DLD1 (cell line): ENCODE data around the gene RRBP1.

Experiments used
- in situ Hi-C: cut with HindIII; loops from 2 replicates; pipeline ENCODE4 v1.10.0; 2017; ENCODE audit warnings: low sequenced_read_pairs

RRBP1 gene, protein sequence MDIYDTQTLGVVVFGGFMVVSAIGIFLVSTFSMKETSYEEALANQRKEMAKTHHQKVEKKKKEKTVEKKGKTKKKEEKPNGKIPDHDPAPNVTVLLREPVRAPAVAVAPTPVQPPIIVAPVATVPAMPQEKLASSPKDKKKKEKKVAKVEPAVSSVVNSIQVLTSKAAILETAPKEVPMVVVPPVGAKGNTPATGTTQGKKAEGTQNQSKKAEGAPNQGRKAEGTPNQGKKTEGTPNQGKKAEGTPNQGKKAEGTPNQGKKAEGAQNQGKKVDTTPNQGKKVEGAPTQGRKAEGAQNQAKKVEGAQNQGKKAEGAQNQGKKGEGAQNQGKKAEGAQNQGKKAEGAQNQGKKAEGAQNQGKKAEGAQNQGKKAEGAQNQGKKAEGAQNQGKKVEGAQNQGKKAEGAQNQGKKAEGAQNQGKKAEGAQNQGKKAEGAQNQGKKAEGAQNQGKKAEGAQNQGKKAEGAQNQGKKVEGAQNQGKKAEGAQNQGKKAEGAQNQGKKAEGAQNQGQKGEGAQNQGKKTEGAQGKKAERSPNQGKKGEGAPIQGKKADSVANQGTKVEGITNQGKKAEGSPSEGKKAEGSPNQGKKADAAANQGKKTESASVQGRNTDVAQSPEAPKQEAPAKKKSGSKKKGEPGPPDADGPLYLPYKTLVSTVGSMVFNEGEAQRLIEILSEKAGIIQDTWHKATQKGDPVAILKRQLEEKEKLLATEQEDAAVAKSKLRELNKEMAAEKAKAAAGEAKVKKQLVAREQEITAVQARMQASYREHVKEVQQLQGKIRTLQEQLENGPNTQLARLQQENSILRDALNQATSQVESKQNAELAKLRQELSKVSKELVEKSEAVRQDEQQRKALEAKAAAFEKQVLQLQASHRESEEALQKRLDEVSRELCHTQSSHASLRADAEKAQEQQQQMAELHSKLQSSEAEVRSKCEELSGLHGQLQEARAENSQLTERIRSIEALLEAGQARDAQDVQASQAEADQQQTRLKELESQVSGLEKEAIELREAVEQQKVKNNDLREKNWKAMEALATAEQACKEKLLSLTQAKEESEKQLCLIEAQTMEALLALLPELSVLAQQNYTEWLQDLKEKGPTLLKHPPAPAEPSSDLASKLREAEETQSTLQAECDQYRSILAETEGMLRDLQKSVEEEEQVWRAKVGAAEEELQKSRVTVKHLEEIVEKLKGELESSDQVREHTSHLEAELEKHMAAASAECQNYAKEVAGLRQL (N-terminal part only)

DNA sequence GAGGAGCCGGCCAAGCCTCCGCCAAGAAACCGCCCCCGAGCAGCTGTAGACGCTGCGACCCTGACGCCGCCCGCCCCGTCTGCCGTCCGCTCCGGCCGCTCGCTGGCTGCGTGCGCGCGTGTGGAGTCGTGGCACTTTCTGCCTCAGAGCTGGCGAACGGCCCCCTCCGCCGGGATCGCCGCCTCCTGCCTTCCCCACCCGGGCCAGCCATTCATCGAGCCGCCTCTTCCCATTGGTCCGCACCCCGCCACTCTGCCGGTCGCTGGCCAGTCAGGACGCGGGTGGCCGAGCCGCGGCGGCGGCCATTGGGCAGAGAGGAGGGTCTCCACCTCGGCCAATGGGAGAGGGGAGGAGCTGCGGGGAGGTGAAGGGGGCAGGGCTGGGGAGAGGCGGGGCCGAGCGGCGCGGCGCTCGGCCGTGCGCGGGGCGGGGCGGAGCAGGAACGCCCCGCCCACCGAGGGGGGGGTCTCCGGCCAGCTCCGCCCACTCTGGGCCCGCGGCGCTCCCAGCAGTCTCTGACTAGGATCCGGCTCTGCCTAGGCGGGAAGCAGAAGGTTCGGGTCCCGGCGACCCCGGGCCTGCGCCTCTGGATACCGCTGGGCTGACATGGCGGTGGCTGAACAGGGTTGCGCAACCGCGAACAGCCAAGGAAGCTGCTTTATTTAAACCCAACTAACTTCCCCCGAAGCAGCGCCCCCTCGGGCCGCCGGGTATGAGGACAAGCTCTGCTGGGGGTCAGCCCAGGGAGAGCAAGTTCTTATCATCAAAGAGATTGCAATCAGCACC, at the start of gene RRBP1:
Gene RRBP1, minus strand, starts transcription at position 140 of the 786 bp plus-strand sequence. CDS start 21,735 bp downstream, outside the sequence.
- in situ Hi-C loops: no loop called here

DNA sequence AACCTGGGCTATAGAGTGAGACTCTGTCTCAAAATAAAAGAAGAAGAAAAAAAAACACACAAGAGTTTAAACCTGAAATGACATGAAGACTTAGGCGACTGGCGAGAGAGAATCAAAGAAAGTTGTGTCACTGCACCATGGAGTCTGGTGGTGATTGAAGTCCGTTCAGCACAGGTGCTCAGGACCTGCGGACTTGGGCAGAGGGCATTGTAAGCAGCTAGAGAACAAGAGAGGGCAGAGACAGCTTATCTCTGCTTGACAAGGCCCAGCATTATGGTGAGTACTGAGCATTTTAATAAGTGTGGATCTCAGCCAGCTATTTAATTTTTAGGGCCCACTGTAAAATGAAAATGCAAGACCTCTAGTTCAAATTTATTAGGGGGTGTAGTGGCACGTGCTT, 49.2 kb upstream of the RRBP1 start:
- in situ Hi-C loops: no loop called here

DNA sequence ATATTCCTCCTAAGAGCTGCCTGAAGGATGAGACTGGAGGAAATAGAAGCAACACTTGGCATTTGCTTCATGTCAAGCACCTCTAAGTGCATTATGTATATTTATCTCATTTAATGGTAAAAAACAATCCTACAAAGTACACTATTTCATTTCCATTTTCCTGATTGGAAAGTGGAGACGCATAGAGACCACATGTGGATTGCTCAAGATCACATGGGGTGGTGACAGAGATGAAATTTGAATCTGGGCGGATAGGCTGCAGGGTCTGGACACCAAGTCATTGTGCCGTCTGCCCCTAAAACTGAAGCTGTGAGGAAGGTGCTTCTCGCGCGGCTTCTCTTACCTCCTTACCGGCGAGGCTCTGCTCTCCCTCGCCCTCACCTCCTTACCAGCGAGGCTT, 48.0 kb upstream of the RRBP1 start:
- in situ Hi-C loops: no loop called here

DNA sequence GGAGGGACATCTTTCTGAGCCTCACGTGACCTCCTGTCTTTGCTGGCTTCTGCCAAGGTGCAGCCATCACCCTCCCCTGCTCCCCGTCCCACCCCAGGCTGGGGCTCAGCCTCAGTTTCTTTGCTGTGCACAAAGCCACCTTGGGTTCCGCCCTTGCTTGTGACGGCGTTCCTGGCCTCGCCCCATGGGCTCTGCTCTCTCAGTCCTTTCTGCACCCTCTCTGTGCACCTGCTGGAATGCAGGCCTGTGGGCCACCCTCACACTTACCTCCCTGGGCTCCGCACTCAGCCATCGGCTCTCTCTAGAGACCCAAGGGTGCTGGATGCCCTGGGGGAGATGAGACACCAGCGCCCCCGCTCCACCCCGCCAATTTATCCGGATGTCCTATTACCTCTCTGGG, 46.0 kb upstream of the RRBP1 start:
- in situ Hi-C loops: no loop called here

DNA sequence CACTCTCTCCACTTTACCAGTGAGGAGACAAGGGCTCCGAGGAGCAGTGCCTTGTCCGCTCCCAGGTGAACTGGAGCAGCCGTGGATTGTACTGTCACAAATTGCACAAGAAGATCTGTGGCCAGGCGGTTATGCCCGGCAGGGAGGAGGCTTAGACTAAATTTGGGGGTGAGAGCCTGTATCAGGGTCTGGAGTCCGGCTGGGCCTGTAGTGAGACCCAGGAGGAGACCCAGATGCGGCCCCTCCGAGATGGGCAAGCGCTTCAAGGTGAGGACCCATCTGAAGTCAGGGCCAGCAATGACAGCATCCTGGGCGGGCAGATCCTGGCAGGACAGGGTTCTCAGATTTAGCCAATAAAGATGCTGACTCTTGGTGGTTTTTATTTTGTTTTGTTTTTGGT, 45.3 kb upstream of the RRBP1 start:
- in situ Hi-C loops: no loop called here

DNA sequence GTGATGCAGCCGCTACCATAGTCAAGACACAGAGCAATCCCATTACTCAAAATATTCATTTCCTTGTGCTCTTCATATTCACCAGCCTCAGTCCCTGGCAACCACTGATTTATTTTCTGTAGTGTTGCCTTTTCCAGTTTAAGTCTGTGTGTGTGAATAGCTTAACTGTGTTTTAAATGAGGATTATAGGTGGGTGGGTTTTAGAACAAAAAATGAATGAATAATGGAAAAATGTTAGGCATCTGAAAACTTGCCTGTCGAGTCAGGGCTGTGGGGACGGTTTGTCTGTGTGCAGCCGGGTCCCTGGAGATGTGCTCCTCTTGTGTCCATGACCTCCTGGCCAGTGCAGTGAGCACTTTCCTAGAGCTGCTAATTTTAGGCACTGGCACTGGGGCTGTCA, 44.9 kb upstream of the RRBP1 start:
- in situ Hi-C loops: no loop called here

DNA sequence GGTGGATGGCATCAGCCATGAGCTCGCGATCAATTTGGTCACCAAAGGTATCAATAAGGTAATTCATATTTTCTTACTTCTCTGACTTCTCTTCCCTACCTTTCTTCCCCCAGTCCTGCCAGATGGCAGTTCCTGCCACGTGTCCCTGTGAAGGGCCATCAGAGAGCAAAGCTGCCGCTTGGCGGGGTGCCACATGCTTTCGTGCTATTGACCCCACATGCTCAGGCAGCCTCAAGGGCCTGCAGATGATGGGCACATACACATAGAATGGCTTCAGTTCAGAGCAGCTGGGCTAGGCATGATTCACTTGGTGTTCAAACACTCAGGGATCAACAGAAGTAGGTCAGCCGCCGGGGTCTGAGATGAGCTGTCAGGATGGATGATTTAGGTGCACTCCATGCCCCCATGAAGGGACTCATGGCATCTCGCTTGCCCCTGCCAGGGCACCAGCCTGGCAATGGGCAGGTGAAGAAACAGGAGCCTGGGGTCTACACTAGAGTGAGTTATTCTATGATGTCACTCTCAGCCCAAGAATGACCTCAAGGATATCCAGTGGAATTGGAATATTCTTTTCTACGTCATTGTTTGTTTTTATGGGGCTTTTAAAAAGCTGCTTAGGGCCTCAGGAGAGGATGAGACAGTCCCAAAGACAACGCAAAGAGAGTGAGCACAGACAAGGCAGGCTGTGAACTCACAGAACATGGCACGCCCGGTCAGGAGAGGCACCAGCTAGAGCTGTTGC, 43.2 kb upstream of the RRBP1 start:
- in situ Hi-C loops: no loop called here

DNA sequence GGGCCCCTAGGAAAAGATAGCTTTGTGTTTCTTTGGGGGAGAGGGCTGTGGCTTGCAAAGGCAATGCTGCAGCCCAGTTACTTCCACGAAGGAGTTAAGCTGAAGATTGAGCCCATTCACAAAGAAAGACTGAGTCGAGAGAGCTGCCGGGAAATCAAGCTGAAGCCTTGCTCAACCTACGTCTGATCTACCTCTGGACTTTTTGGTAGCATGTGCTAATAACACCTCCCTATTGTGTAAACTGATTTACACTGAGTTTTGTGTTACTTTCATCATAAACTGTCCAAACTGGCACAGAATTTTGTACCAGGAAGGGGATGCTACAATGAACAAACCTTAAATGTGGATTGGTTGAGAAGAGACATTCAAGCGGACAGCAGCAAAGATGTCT, 41.3 kb upstream of the RRBP1 start:
- in situ Hi-C loops: no loop called here

DNA sequence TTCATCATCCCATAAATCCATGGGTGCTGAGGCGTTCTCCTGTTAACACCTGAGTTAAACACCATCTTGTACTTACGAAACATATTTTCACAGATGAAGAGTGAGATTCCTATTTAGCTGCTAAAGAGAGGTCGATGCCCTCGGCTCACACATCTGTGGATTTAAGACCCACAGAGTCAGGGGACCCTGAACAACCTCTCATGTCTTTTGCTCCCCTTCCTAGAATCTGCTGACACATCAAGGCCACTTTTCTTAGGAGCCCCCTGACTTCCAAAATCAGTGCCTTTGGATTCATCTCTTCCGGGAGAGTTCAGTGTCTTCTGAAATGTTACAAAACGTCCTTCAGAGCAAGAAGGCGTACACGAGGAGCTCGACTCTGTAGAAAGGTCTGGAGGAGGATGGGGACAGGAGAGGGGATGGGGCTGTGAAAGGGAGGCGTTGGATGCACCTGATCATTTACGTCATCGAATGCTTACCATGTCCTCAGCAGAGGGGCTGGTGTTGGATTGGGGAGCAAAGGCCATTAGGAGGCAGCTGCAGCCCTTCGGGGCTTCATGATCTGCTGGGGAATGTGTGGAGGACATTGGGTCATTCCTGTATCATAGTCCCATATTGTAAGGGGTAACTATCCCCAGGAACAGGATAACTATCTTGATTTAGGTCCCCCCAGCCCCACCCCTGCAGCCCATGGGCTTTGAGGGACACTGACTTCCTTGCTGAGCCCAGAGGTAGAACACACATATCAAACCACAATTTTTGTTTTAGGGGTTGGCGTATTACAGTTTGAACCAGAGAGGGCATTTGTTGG, 40.7 kb upstream of the RRBP1 start:
- in situ Hi-C loops: no loop called here

DNA sequence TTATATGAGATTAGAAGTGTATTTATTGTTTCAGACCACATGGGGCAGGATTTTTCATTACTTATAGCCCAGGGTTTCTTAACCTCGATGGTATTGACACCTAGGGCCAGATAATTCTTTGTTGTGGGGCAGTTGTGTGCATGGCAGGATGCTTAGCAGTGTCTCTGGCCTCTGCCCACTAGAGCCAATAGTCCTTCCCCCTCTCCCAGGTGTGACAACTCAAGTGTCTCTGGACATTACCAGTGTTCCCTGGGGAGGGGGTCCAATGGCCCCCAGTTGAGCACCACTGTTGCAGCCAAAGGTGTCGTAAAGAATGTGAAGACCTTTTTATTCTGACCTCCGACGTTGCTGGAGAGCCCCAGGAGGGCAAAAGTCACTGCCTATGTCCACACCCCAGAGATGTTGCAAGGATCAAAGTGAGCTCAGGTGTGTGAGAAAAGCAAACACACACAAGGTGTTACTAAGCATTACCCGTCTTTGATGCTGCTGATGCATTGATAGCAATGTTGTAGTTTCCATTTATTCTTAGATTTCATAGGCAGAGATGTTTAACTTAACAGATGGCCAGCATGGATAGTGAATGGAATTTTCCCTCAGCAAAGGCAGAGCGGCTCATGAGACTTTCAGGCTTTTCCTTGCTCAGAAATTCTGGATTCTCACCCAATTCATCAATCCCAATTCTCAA, 39.9 kb upstream of the RRBP1 start:
- in situ Hi-C loops: no loop called here

DNA sequence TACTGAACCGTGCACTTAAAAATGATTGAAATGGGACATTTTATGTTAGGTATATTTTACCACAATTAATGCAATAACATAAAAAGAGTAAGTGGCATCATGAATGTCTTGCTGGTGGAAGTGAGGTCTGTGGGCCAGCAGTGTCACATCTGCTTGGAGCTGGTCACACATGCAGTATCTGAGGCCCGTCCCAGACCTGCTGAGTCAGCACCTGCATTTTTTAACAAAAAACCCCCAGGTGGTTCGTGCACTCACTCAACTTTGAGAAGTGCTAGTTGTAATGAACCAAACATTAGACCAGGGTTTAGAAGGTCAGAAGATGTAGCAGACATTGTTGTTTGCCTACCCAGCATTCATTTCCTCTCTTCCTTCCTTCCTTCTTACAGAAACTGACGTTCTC, 38.7 kb upstream of the RRBP1 start:
- in situ Hi-C loops: no loop called here

DNA sequence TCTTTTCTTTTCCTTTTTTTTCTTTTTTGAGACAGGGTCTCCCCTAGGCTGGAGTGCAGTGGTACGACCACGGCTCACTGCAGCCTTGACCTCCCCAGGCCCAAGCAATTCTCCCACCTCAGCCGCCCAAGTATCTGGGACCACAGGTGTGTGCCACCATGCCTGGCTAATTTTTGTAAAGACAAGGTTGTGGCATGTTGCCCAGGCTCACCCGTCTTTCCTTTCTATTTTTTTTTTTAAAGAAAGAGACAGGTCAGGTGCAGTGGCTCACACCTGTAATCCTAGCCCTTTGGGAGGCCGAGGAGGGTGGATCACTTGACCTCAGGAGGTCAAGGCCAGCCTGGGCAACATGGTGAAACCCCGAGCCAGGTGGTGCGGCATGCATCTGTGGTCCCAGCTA, 34.3 kb upstream of the RRBP1 start:
- in situ Hi-C loops: no loop called here

DNA sequence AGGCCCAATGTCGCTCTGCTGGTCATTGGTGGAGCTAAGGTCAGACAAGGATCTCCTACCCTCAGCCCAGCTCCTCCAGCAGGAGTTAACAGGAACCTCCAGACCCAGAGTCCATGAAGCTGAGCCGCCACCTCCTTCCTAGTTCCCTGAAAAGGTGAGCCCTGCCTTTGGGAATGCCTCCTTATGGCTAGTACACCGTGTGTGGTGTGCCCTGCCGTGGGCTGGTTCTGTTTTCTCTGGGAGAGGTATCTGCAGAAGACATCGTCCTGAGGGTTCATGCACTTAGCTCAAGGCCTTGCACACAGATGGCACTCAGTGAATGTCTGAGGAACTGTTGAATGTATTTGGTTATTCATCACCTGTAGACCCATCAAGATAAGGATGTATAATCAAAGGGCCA, 33.0 kb upstream of the RRBP1 start:
- in situ Hi-C loops: no loop called here

DNA sequence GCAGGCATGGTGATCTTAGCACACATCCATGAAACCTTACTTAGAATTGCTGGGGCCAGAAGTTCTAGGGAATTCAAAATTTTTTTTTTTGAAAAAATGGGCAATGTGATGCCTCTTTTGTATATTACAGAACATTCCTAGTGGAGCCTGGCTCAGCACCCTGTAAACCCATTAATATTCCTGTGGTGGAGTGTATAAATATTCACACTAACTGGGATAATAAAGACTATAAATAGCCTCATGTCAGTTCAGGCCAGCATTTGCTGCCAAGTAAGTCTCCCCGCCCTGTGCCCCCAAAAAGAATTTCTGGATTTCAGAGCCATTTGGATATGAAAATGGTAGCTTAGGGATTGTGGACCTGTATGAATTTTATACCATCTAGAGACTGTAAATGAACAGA, 32.6 kb upstream of the RRBP1 start:
- in situ Hi-C loops: no loop called here

DNA sequence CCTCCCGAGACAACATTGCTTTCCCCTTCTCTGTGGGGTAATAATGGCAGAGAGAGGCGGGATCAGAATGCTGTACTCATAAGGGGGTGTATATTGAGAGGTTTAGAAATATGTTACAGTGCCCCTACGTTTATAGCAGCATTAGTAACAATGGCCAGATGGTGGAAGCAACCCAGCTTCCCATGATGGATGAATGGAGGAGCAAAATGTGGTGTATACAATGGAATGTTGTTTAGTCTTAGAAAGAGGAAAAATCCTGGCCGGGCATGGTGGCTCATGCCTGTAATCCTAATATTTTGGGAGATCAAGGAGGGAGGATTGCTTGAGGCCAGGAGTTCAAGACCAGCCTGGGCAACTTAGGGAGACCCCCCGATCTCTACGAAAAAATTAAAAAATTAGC, 30.7 kb upstream of the RRBP1 start:
- in situ Hi-C loops: no loop called here

DNA sequence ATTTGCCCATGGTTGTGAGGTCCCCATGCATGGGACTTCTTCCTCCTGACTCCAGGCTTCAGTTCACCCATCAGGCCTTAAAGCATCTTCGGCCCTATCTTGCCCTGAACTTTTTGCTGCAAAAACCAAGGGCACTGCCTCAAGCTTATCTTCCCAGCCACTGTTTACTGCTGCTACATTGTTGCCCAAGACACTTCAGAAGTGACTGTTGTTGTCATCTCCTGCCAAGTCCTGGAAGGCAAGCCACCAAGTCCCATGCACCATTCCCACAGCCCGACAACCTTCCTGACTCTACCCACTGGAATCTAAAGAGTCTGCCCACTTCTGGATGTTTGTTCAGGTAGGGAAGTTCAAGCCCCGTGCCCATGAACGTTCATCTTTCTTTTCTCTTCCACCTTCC, 30.2 kb upstream of the RRBP1 start:
- in situ Hi-C loops: no loop called here

DNA sequence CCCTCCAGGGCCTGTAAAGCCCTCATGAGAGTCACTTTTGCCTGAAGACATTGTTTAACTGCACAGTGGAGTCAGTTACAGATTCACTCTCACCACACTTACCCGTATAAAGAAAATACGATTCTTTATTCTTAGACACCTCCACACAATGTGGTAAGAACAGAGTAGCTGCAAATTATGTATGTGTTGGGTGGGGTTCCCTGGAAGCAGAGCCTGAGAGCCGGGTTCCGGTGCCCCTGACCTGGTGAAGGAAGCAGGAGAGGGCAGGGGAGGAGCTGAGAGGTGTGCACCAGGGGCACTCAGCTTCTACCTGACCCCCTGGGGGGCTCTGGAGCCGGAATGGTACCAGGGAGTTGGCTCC, 29.2 kb upstream of the RRBP1 start:
- in situ Hi-C loops: no loop called here

DNA sequence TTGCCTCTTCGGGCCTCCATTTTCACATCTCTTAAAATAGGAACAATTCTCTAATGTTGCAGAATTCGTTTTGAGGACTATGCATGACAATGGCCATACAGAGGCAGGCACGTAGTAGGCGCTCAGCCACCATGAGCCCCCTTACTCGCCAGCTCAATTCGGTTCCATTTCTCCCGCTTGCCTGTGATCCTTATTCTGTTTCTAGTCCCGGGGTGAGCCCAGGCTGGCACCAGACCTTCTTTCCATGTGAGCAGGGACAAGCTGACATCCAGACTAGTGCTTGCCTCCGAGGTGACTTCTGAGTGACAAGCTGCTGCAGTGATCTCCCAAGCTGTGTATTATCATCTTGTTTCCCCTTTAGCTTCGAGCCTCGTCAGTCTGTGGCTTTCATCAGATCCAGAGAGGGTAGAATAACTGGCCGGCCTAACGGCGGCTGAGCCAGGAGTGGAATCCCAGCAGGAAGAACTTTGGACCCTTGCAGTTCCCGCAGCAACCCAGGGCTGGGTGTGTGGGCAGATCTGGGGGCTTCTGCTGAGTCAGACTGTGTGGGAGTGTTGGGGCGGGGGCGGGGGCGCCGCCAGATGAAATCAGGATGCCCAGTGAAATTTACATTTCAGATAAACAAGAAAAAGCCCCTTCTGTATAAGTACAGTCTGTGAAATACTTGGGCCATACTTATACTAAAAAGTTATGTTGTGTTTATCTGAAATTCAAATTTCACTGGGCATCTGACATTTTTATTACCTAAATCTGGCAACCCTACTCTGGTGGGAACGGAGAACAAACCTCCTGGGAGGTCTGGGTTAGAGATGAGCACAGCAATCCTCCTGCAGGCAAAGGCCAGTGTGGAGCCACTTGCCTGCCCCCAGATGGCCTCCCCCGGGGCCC, 28.6 kb upstream of the RRBP1 start:
- in situ Hi-C loops: no loop called here
